Ishikawa (cell line): ENCODE measurements around the gene SAPCD1.

Source experiments
- CEBPB ChIP-seq: IDR thresholded peaks from 2 replicates; pipeline ENCODE4 v1.6.1; 2012
- CREB1 ChIP-seq: IDR thresholded peaks from 2 replicates; pipeline ENCODE4 v1.6.1; 2012; ENCODE audit warnings: low read depth
- EGR1 ChIP-seq: IDR thresholded peaks from 2 replicates; pipeline ENCODE4 v1.6.1; 2012
- EP300 ChIP-seq: IDR thresholded peaks from 2 replicates; pipeline ENCODE4 v1.6.1; 2012; ENCODE audit warnings: borderline replicate concordance
- FOXM1 ChIP-seq: IDR thresholded peaks from 2 replicates; pipeline ENCODE4 v1.6.1; 2012; ENCODE audit warnings: low read depth, borderline replicate concordance
- MAX ChIP-seq: IDR thresholded peaks from 2 replicates; pipeline ENCODE4 v1.6.1; 2012
- NFIC ChIP-seq: IDR thresholded peaks from 2 replicates; pipeline ENCODE4 v1.6.1; 2012
- RAD21 ChIP-seq: IDR thresholded peaks from 2 replicates; pipeline ENCODE4 v1.6.1; 2012; ENCODE audit warnings: low read depth
- REST ChIP-seq: IDR thresholded peaks from 2 replicates; pipeline ENCODE4 v1.6.1; 2012; ENCODE audit warnings: low read depth, mild to moderate bottlenecking
- TAF1 ChIP-seq: IDR thresholded peaks from 2 replicates; pipeline ENCODE4 v1.6.1; 2012; ENCODE audit warnings: low read depth, mild to moderate bottlenecking
- TCF12 ChIP-seq: IDR thresholded peaks from 2 replicates; pipeline ENCODE4 v1.6.1; 2012; ENCODE audit warnings: low read depth
- TEAD4 ChIP-seq: IDR thresholded peaks from 2 replicates; pipeline ENCODE4 v1.6.1; 2012
- USF1 ChIP-seq: IDR thresholded peaks from 2 replicates; pipeline ENCODE4 v1.6.1; 2012
- YY1 ChIP-seq: IDR thresholded peaks from 2 replicates; pipeline ENCODE4 v1.6.1; 2012; ENCODE audit warnings: low read depth
- ZBTB7A ChIP-seq: IDR thresholded peaks from 2 replicates; pipeline ENCODE4 v1.6.1; 2012; ENCODE audit warnings: low read depth

Gene SAPCD1

GRCh38 chr6:31811645-31812044 lies 49.2 kb downstream of the SAPCD1 start:
- TF ChIP-seq FOXM1: no peak
- no peak for TF ChIP-seq NFIC
- no peak for TF ChIP-seq TAF1
- no peak for TF ChIP-seq USF1
- no peak for TF ChIP-seq CEBPB
- TF ChIP-seq TCF12: no peak
- no peak for TF ChIP-seq EGR1
- no peak for TF ChIP-seq ZBTB7A
- TF ChIP-seq REST: no peak
- TF ChIP-seq EP300: no peak
- TF ChIP-seq TEAD4: no peak
- TF ChIP-seq YY1: no peak
- TF ChIP-seq MAX: no peak

GRCh38 chr6:31813465-31813849 lies 51.0 kb downstream of the SAPCD1 start:
- TF ChIP-seq FOXM1 (no peak), CREB1 (no peak), RAD21 (no peak), YY1 (no peak), TCF12 (no peak), REST (no peak), ZBTB7A (no peak), TAF1 (no peak), TEAD4 (no peak), NFIC (no peak), USF1 (no peak), EP300 (no peak), MAX (no peak)
